Stimulated activated CD4-positive, alpha-beta T cell treated with anti-CD3 and anti-CD28 coated beads, Interleukin-2, amount 100 ng/mL, for 4 hours (primary cell): ENCODE data around the gene DPYSL4.

Source experiments
- DNase-seq: peaks from one replicate; pipeline ENCODE4 v3.0.0-alpha.2; 2020; ENCODE audit warnings: low read depth

DPYSL4 gene

DNA sequence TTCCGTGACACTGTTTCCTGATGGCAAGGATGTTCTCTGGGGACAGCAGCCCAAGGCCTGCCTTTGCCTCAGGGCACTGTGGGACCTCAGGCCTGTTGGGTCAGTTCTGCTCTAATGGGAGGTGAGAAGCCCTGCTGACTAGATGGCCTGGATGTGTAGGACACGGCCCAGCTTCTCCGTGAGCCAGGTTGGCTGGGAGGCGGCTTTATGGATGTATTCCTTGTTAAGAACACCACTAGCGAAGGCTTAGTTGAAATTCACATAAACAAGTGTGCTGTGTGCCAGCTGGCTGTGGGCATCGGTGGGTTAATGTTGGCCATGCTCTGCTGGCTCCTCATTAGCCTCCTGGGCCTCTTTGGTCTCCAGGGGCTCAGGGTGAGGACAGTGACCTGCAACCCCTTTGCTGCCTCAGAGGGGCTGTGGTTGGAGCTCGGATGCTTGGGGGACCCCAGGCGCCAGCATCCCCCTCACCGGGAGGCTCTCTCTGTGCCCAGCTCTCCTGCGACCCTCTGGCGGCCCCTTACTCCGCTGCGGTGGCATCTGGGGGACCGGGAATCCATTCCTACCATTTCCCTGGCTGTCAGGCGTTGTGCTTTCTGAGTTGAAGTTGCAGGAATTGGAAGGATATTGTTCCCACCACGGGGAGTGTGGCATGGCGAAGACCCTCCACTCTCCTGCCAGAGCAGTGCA, 22.8 kb upstream of the DPYSL4 start:
- no peak for DNase-seq

DNA sequence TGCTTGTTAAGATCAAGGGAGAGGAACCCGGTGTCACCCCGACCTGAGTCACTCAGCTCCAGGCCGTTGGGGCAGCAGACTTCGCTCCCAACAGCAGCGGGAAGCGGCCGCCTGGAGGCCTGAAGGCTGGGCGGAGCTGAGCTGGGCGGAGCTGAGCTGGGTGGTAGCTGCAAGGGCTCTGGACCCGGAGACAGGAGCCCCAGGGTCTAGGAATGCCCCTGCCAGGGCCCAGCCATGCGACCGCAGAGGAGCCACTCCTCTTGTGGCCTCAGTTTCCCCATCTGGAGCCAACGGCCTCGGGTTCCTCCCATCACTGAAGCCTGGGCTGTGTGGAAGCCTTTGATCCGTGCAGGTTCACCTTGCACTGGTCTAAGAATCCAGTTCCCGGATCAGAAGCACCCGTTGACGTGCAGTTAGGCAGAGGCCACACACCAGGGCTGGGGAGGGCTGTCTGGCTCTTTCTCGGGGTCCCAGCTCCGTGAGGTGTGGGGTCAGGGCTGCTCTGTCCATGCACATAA, 21.9 kb upstream of the DPYSL4 start:
- DNase-seq = no peak

DNA sequence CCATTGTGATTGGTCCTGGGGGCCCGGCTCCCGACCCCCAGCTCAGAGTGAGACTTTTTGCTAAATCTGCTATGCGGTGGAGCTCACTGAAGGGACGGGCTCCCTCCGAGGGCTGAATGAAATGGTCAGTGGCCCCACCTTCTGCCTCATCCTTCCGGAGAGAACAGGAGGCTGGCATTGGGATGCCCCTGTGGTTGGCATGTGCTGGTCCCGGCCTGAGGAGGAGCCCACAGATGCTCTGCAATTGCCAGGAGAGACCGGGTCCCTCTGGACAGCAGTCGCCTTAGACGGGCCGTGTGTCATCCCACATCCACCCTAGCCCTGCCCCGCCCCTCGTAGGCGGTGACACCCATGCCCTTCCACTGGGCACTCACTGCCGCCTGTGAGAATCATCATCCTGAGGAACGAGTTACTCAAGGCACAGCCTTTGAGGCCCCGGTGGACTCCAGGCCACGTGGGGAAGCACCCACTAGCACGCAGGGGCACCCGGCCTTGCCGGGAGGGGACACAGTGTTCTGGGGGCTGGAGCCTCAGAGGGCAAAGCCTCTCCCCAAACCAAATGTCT, 21.2 kb upstream of the DPYSL4 start:
- DNase-seq = no peak

DNA sequence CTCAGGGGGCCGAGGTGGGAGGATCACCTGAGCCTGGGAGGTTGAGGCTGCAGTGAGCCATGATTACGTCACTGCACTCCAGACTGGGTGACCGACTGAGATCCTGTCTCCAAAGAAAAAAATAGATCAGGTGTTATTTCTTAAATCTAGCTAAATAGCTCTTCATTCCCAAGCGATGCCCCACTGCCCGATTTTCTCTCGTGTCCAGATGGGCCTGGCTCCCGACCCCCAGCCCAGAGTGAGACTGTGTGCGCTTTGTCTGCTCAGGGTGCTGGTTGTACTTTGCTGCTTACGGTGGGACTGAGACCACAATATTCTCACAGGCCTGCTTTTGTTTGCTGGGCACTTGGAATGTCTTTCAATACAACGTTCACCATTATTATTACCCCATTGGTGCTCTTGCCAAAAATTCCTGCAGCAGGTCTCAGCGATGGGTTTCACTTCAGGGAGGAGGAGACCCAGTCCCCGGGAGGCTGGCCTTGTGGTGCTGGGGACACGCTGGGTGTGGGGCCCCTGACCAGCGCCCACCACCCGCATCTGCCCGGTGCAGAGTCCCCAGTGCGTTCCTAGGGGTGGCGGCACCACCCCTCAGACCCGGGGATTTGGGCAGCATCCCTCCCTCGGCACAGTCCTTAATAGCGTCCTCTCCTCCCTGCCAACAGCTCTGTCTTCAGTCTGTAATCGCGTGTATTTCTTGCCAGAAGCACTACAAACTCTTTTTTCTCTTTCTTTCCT, 20.4 kb upstream of the DPYSL4 start:
- DNase-seq = no peak

DNA sequence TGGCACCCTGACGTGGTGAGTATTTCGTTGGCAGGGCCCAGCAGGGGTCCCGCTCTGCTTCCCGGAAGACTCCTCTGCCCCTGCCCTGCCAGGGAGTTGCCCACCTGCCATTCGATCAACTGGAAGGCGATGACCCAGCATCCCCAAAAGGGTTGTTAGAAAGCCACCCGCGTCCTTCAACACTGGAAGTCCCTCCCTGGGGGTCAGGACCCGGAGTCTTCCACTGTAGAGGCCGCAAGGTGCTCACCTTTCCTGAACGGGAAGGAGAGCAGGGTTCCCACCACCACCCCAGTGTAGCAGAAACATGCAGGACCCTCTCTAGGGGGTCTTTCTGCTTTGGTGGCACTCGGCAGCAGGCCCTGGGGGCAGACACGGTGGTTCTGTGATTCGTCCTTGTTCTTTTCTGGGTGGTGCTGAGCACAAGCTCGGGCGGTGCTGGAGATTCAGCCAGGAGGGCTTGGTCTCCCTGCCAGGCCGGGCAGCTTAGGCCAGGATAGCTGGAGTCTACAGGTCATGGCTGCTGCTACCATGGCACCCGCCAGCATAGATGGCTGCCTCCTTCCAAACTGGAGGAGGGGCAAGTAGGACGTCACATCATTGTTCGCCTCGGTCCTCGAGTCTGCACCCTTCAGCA, 19.6 kb upstream of the DPYSL4 start:
- DNase-seq = no peak

DNA sequence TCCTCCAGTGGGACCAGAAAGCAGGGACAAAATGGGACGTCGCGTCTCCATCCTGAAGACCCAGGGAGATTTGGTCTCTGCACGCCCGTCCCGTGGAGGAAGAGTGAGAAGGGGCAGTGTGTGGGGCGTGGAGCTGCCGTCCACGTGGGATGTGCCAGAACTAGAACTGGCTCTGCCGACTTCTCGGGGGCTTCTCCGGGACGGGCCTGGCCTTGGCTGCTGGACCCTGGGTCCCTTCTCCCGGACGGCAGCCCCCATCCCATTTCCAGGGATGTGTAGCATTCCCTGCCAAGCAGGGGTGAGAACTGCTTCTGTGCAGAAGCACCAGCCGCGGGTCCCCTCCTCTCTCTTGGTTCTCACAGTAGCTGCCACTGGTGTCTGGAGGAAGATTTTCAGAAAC, 18.8 kb upstream of the DPYSL4 start:
- no peak for DNase-seq

DNA sequence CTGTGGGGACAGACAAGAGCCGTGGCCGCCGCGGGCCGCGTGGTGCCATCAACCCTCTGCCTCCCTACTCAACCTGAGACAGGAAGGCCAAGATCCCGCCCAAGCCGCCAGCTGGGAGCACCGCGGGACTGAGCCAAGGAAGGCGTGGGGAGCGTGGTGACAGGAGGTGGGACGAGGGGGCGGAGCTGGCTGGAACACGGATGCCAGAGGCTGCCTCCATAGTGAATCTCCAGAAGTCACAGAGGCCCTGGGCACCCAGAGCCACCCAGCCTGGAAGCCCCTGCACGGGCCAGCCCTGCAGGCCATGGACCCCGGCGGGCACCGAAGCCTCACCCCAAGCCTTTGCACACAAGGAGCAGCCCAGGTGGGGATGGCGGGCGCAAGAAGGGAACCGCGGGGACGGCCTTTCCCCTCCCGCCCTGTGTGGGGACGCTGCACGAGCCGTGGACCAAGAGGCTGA, 18.1 kb upstream of the DPYSL4 start:
- no peak for DNase-seq

DNA sequence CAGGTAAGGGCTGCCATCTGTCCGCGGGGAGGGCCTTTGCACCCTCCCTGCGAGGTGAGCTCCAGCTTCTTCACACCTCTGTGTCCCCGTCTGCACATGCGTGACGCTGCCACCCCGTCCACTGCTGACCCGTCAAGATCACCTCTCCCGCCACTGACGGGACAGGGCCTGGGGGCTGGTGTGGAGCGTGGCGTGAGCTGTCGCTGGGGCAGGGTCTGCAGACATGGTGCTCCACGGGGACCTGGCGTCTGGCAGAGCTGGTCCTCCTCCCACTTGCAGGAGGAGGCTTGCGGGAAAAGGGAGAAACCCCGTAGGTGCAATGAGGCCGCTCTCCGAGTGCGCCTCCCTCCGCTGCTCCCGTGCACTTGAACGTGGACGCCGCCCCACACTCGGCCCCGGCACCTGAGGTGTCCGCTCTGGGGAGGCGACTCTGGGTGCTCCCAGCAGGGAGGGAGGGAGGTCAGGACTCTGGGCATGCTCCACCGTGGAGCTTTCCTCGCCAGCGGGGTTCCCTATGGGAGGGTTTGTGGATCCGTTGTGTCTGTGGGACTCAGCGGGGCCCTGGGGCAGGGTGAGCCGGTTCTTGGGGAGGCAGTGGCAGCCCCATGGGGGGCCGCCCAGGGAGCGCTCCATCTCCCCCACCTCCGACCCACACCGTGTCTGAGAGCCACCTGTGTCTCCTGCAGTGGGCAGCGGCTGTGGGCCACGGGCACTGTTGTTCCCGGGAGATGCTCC, 17.6 kb upstream of the DPYSL4 start:
- no peak for DNase-seq

DNA sequence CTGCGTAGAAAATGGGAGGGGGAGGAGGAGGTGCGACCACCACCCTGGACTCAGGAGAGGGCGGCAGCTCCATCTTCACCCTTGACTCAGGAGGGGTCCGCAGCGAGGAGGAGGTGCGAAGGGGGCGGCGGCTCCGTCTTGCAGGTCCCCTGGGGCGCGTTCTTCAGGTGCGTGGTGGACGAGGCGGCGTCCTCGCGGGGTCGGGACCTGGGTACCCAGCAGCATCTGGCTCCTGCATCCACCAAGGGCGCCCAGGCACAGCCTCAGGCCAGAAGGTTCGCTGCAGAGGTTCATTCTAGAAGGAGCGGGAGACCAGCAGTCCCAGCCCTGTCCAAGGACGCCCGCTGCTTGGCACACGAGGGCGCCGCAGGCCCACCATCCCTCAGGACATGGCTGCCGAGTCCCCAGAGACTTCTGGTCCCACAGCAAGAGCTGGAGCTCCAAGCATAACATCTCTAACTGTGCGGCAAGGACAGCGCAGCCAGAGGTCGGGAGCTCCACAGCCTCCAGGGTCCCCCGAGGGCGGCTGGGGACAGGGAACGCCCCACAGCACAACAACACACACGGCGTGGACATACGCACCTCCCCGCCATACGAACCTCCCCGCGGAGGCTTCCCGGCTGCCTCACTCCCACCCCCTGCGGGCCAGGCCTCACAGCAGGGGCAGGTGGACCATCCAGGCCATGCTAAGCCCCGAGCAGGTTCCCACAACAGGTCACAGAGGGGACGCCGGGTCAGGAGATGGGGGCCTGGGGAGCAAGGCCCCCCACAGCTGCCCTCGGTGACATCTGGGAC, 16.8 kb upstream of the DPYSL4 start:
- DNase-seq = no peak

DNA sequence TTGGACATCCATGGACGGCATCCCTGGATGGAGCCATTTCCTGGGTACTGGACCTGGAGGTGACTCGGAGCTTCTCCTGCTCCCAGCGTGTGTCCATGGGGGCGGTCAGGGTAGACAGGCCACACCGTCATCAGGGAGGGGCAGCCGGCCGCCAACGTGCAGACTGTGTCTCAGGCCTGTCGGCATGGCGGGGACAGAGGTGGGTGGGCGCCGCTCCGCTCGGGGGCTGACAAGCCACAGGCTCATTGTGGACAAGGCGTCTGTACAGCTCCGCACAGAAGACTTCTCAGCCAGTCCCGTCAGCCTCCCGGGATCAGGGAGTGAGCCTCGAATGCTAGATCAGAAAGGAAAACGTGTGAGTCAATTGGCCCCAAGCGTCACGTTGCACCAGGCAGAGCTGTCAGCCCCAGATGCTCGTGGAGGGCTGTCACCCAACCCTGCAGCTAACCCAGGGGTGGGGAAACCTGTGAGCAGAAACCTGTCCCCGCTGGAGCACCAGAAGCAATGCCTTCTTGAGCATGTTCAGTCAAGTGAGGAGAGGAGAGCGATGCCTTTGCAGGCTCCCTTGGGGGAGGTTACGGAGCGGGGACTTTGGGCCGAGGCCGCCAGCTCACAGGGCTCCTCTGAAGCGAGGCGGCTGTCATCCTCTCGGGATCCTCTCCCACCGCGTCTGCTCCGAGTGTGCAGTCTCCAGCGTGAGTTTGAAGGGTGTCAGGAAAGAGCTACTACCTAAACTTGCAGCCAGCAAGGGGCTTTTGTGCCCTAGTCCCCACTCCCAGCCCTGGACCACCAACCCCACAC, 16.0 kb upstream of the DPYSL4 start:
- no peak for DNase-seq

DNA sequence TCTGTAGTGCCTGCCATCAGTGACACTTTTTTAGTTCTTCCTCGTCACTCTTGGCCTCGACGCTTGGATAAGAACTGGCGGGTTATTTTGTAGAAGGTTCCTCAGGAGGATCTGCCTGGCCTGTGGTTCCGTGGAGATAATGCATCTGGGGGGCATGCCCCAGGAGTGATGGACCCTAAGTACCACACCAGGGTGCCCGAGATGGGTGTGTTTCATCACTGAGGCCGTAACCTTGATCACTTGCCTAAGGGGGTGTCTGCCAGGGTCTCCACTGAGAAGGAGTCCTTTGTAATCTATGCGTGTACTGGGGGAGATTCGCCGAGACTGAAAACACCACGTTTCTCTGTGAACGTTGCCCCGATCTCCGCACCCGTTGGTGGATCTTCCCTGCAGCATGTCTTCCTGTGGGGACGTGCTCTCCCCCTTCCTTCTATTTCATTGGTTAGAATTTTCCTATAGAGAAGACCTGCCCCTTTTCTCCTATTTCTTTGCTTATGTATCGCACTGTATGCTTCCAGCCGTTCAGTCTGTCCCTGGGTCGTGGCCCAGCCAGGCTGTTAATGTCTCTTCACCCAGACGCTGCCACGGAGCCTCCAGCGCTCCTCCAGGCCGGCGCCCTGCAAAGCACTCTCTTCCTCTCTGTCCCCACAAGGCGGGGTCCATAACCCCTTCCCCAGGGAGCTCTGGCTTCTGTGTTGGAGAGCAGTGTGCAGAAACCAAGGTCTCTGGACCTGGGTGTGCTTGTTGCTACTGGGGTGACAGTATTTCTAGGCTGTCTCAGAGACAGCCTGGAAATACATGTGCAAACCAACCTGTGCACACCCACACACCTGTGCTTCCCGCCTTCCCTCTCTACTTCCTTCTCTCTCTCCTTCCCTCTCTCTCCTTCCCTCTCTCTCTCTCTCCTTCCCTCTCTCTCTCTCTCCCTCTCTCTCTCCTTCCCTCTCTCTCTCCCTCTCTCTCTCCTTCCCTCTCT, 14.4 kb upstream of the DPYSL4 start:
- DNase-seq = no peak

DNA sequence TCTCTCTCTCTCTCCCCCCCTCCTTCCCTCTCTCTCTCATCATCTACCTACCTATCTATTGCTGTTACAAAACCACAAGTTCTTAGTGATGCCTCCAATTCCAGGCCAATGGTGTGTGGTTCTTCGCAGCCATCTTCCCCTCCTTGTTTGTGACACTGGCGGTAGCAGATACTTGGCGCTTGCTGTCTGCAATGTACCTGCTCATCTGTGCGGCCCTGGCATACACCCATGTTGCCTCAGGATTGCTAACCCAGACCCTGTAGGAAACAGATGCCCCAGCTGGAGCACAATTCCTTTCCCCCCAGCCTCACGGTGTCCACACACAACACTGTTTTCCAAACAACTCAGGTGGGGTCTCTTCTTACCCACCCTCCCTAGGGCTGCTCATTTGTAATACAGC, 13.6 kb upstream of the DPYSL4 start:
- no peak for DNase-seq

DNA sequence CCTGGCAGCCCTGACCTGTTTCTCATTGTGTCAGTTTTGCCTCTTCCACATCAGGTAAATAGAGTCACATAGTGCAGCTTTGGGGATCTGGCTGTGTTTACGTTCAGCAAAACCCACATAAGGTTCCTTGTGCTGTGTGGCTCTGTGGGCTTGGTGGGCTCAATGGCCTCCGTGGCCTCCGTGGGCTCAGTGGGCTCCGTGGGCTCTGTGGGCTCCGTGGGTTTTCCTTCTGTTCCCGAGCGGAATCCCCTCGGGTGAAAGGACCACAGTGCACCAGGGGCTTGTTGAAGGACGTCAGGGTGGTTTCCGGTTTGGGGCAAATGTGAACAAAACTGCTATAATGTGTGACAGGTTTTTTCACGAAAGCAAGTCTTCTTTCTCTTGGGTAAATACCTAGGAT, 12.5 kb upstream of the DPYSL4 start:
- DNase-seq = no peak

DNA sequence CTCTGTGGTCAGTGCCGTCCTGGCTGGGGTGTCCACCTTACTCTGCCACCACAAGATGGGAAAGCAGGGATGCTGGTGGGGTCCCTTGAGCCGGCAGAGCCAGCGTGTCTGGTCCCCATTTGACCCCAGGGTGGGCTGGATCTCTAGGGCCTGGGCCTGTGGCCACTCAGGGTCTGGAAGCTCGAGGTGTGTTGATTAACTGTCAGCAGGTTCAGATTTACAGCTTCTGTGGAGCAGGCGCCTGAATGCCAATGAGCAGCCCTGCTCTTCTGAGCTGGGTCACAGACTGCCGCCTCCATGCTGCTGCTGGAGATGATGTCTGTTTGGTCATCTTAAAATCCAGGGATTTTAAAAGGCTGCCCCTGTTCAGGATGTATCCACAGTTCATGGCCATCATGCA, 11.3 kb upstream of the DPYSL4 start:
- DNase-seq = no peak

DNA sequence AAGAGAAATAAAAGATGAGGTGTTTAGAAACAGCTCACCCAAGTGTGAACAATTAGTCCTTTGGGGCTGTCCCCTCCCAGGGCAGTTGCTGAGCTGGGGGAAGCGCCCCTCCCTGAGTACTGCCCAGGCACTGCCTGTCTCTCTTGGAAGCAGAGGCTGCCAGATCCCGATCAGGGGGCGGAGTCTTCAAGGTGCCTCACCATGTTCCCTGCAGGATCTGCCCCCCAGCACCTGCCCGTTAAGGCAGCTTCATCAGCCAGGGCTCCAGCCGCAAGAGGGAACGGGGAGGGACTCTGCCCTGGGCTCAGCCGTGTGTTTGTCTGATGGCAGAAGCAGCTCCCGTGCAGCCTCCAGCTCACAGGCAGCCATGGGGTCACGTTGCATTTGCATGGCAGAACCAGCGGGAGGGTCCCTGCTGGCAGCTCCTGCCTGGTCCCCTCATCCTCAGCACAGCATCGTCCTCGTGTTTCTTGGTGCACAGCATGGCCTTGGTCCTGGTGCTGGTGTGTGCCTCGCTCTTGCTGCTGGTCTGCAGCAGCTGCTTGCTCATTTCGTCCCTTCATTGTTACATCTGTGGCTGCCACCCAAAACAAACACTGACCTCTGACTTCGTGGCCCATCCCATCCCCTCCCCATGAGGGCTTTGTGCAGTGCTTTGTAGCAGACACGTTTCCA, 10.7 kb upstream of the DPYSL4 start:
- DNase-seq = no peak

DNA sequence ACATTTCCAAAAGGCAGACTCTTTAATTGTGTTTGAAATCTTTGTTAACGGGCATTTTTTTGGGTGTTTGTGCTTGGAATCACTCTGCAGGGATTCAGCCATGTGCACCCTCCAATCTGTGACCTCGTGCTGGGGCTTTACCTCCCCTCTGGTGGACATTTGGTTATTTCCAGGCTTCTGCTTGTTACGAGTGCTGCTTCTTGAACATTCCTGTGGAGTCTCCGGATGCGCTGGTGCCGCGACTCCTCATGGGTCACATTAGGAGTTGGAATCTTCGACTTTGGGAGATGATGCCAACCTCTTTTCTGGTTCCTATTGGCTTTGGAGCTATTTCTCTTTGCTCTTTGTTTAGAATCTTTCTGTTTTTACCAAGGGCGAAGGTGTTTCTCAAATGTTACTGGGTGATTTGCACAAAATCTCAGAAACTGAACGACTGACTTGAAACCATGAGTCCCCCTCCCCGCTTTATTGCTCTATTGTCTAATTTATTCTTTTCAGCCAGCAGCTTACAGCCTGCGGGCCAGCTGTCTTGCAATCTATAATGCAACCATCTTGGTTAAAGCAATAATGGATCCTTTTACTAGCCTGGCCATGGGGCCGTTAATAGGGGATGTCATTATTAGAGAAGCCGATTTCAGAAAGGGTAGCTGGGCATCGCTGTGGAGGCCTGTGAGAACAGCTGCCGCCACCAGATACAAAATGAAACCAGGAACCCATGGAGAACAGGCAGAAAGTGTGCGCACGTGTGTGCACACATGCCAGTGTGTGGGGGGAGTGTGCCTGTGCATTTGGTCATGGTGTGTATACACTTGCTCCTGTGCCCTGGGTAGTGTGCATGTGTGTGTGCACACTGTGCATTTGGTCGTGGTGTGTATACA, 9.9 kb upstream of the DPYSL4 start:
- DNase-seq = no peak

DNA sequence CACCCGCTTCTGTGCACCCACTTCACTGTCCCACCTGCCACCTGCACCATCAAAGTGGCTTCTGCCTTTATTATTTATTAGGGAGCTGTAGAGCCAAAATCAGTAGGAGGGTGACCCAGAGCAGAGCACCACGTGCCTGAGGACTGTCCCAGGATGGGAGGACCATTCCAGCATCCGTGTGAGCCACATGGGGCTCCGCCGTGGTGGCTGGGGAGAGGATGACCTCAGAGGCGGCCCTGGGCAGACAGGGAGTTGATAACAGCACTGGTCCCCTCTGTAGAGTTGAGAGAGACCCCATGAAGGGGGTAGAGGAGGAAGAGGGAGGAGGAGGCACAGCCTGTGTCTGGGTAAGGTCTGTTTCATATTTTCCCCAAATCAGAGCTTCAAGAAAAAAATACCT, 8.7 kb upstream of the DPYSL4 start:
- DNase-seq = no peak
